GM18505 (cell line): ENCODE data around the gene TEX14.
"Not testable (repeated sequence)": the region's sequence is repeated elsewhere in the genome, so short reads cannot be mapped to it uniquely, and the experiment has no call there.

Experiments
- ATAC-seq: cut with Tn5 transposase; IDR thresholded peaks from one replicate; pipeline ENCODE4 v1.9.1; 2021; ENCODE audit not compliant: unreplicated experiment
- POLR2A ChIP-seq: IDR thresholded peaks from 4 replicates; pipeline ENCODE4 v1.6.1; 2011; ENCODE audit warnings: borderline replicate concordance; ENCODE audit not compliant: insufficient read depth, insufficient read length; ENCODE audit errors: extremely low read depth

Gene TEX14

GRCh38 chr17:58694826-58695225, 3.0 kb upstream of the TEX14 start:
- no peak for TF ChIP-seq POLR2A
- ATAC-seq, result no peak

DNA sequence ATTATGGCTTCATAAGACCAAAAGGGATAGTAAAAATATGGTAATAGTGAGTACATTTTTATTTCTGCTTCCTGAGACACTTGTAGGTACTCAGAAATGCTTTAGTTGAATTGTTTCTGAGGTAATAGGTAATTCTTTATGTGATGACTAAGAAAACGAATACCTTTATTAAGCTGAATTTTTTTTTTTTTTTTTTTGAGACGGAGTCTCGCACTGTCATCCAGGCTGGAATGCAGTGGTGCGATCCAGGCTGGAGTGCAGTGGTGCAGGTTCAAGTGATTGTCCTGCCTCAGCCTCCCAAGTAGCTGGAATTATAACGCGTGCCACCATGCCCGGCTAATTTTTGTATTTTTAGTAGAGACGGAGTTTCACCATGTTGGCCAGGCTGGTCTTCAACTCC, 2.5 kb upstream of the TEX14 start:
- ATAC-seq, result no peak
- no peak for TF ChIP-seq POLR2A

- no peak for ATAC-seq
- TF ChIP-seq POLR2A, result no peak
Observed at GRCh38 chr17:58693751-58694150, 1.9 kb upstream of the TEX14 start.

- ATAC-seq, result no peak
- no peak for TF ChIP-seq POLR2A
Observed at GRCh38 chr17:58693208-58693607, 1.4 kb upstream of the TEX14 start.

GRCh38 chr17:58692239-58693055, 602 bp upstream of the TEX14 start, which contains the start of gene RAD51C:
RAD51C (plus strand) TSS chr17:58692602; CDS start chr17:58692644, 42 bp downstream.
- ATAC-seq, result peak; percentile 97

GRCh38 chr17:58690033-58690432, 1.8 kb downstream of the TEX14 start:
- ATAC-seq, result not testable (repeated sequence)

More at GRCh38 chr17:58692239-58693055, 602 bp upstream of the TEX14 start, which contains the start of gene RAD51C:
- TF ChIP-seq POLR2A, result peak; percentile 90

GRCh38 chr17:58688521-58688920, 3.3 kb downstream of the TEX14 start:
- ATAC-seq, result no peak
- TF ChIP-seq POLR2A, result no peak

- no peak for ATAC-seq
- TF ChIP-seq POLR2A, result no peak
Observed at GRCh38 chr17:58686980-58687379, 4.9 kb downstream of the TEX14 start.

GRCh38 chr17:58684462-58684861, 7.4 kb downstream of the TEX14 start:
- not testable (repeated sequence) for ATAC-seq

GRCh38 chr17:58684003-58684402, 7.8 kb downstream of the TEX14 start:
- no peak for TF ChIP-seq POLR2A
- ATAC-seq, result no peak

GRCh38 chr17:58680038-58680369, 11.8 kb downstream of the TEX14 start:
- no peak for TF ChIP-seq POLR2A
- ATAC-seq, result no peak

DNA sequence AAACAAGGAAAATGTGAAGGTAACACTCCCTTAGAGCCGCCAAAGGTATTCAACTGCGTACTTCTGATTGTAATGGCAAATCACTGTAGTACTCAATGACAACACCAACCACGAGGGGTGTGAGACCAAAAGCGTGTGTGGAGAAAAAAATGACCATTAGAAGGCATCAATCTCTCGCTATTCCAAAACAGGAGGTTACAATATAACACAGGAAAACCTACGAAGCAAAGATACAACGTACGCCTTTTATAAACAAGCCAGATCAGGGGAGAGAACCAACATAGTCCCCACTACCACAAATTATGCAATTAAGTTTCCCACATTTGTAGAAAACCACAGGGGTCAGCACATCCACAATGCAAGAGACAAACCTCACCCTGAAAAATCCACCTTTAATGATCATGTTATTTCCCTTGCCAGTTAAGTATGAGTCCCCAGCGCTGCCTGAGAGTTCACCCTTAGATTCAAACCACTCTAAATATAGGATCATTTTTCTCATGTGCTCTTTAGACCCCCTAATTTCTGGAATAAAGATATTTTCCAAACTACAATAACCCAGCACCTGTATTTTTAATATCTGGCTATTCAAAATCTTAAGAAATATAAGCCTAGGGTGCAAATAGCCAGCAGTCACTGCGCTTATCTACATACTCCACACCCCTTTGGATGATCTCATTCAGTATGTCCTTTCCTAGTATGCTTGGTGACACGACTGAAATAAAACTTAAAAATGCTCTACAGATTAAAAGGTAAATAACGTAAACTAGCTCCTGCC, 12.4 kb downstream of the TEX14 start:
- TF ChIP-seq POLR2A, result peak; percentile 98
- ATAC-seq, result no peak

GRCh38 chr17:58678287-58678686, 13.6 kb downstream of the TEX14 start:
- ATAC-seq, result not testable (repeated sequence)

GRCh38 chr17:58677194-58677880, 14.5 kb downstream of the TEX14 start:
- no peak for ATAC-seq
- TF ChIP-seq POLR2A, result no peak
